HepG2 (cell line): ENCODE measurements around the gene SLC16A3. TPM values are rescaled to one million over a fixed set of nuclear protein-coding genes. Genes with fewer than 3 reads are reported as not detected.

ENCODE experiments used
- CEBPG ChIP-seq: IDR thresholded peaks from 2 replicates; pipeline ENCODE4 v1.6.1; 2016
- CENPX ChIP-seq: sonication (generic); formaldehyde crosslinking; IDR thresholded peaks from 2 replicates; pipeline ENCODE4 v1.9.0; 2021; ENCODE audit warnings: mild to moderate bottlenecking, missing genetic modification reagents, moderate library complexity
- CERS6 ChIP-seq: sonication (generic); formaldehyde crosslinking; IDR thresholded peaks from 2 replicates; pipeline ENCODE4 v1.5.0; 2020; ENCODE audit warnings: missing genetic modification reagents
- RAD51 ChIP-seq: fragments of 450-650 bp; IDR thresholded peaks from 2 replicates; pipeline ENCODE4 v1.6.1; 2016; ENCODE audit warnings: borderline replicate concordance
- SAP130 ChIP-seq: IDR thresholded peaks from 2 replicates; pipeline ENCODE4 v1.6.1; 2016; ENCODE audit warnings: low read depth
- SIN3A ChIP-seq: IDR thresholded peaks from 2 replicates; pipeline ENCODE4 v1.6.1; 2011; ENCODE audit warnings: low read depth, mild to moderate bottlenecking, control low read depth, low read length, borderline replicate concordance
- SNRNP70 ChIP-seq: fragments of 200-400 bp; formaldehyde crosslinking; IDR thresholded peaks from 2 replicates; pipeline ENCODE4 v1.6.1; 2017; ENCODE audit warnings: mild to moderate bottlenecking, low read depth, low read length, moderate library complexity
- SRF ChIP-seq: IDR thresholded peaks from 2 replicates; pipeline ENCODE4 v1.6.1; 2011; ENCODE audit warnings: mild to moderate bottlenecking, low read depth, low read length, moderate library complexity
- STAG1 ChIP-seq: sonication (generic); formaldehyde crosslinking; IDR thresholded peaks from 2 replicates; pipeline ENCODE4 v1.4.0; 2020; ENCODE audit warnings: missing genetic modification reagents
- TBX2 ChIP-seq: sonication (generic); formaldehyde crosslinking; IDR thresholded peaks from 2 replicates; pipeline ENCODE4 v1.5.0; 2020; ENCODE audit warnings: missing genetic modification reagents, mild to moderate bottlenecking, borderline replicate concordance
- TGIF2 ChIP-seq: IDR thresholded peaks from 2 replicates; pipeline ENCODE4 v1.6.1; 2016; ENCODE audit warnings: control low read depth, missing compliant biosample characterization
- ZBTB7A ChIP-seq: sonication (generic); formaldehyde crosslinking; IDR thresholded peaks from 2 replicates; pipeline ENCODE4 v1.8.0; 2022; ENCODE audit warnings: mild to moderate bottlenecking, missing genetic modification reagents
- ZFP82 ChIP-seq: sonication (generic); formaldehyde crosslinking; IDR thresholded peaks from 2 replicates; pipeline ENCODE4 v1.5.1; 2020; ENCODE audit warnings: mild to moderate bottlenecking, missing genetic modification reagents, borderline replicate concordance
- ZFP90 ChIP-seq: sonication (generic); formaldehyde crosslinking; IDR thresholded peaks from 2 replicates; pipeline ENCODE4 v1.8.0; 2022; ENCODE audit warnings: missing genetic modification reagents, mild to moderate bottlenecking, inconsistent platforms, borderline replicate concordance
- ZNF484 ChIP-seq: sonication (generic); formaldehyde crosslinking; IDR thresholded peaks from 2 replicates; pipeline ENCODE4 v1.5.1; 2020; ENCODE audit warnings: mild to moderate bottlenecking, low read depth, missing genetic modification reagents, borderline replicate concordance
- ZSCAN21 ChIP-seq: sonication (generic); formaldehyde crosslinking; IDR thresholded peaks from 2 replicates; pipeline ENCODE4 v1.8.0; 2022; ENCODE audit warnings: mild to moderate bottlenecking, missing genetic modification reagents, moderate library complexity, borderline replicate concordance
- ZUFSP ChIP-seq: sonication (generic); formaldehyde crosslinking; IDR thresholded peaks from 2 replicates; pipeline ENCODE4 v1.9.0; 2021; ENCODE audit warnings: missing genetic modification reagents, mild to moderate bottlenecking, borderline replicate concordance
- polyA plus RNA-seq, 8 experiments: library from polyadenylated mRNA; depleted of rRNA in 3 of 8; stranded (reverse) in 7 of 8; unstranded in 1 of 8; fragments of >200 nt; fragmentation: Illumina TruSeq in 4 of 8; extraction: Trizol in 4 of 8; gene quantifications; 2 replicates each; pipeline versions ENCODE4 v1.2.1 to v1.2.3, GENCODE V29; 2011 to 2016; ENCODE audit warnings: low read depth in 4 of 8, missing spikeins in 1 of 8, mixed read lengths in 1 of 8; ENCODE audit not compliant: insufficient read depth in 1 of 8
- total RNA-seq, 5 experiments: library from RNA; depleted of rRNA; stranded (reverse); fragments of >200 nt; fragmentation: Illumina TruSeq; extraction: Trizol; gene quantifications; 2 replicates each; pipeline ENCODE4 v1.2.3, GENCODE V29; 2016; ENCODE audit warnings: low read depth in 1 of 5
- TF ChIP-seq, protein P1 (sequence below): IDR thresholded peaks from 2 replicates; pipeline ENCODE4 v1.6.1; 2012; ENCODE audit warnings: inconsistent platforms
- TF ChIP-seq, protein P2 (sequence below): sonication (generic); formaldehyde crosslinking; IDR thresholded peaks from 2 replicates; pipeline ENCODE4 v1.5.1; 2020; ENCODE audit warnings: missing genetic modification reagents, mild to moderate bottlenecking, borderline replicate concordance
- TF ChIP-seq, protein P3 (sequence below): sonication (generic); formaldehyde crosslinking; IDR thresholded peaks from 2 replicates; pipeline ENCODE4 v1.5.0; 2020; ENCODE audit warnings: mild to moderate bottlenecking, missing genetic modification reagents, borderline replicate concordance

Gene SLC16A3
- total and polyA plus RNA-seq, 2 of the 13 experiments (the other 11 are each of a cell fraction or from before 2014, with no cell fraction given): 242 to 349 TPM

GRCh38 chr17:82229698-82230608 is 1.1 kb downstream of the SLC16A3 start (continued):
- no peak; the same call in 1 of the 2 replicates for TF ChIP-seq ZFP90 (CRISPR knock-in tag)
- TF ChIP-seq, protein P1, sequence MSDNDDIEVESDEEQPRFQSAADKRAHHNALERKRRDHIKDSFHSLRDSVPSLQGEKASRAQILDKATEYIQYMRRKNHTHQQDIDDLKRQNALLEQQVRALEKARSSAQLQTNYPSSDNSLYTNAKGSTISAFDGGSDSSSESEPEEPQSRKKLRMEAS: peak; percentile 87
- TF ChIP-seq TGIF2: 0 out of 2 replicates have a peak, but pooled peaks have one; percentile 65
- TF ChIP-seq RAD51: no peak
- no peak; the same call in 1 of the 2 replicates for TF ChIP-seq ZNF484 (CRISPR knock-in tag)
- TF ChIP-seq STAG1 (CRISPR knock-in tag): no peak
- no peak for TF ChIP-seq CENPX (CRISPR knock-in tag)
- peak; percentile 93 for TF ChIP-seq ZSCAN21 (CRISPR knock-in tag)
- peak; percentile 54; the same call in 1 of the 2 replicates for TF ChIP-seq SIN3A
- no peak; the same call in 1 of the 2 replicates for TF ChIP-seq ZFP82 (CRISPR knock-in tag)
- peak; percentile 60 for TF ChIP-seq SAP130
- no peak for TF ChIP-seq ZUFSP (CRISPR knock-in tag)
- no peak for TF ChIP-seq CEBPG (CRISPR knock-in tag)
- TF ChIP-seq, protein P2, sequence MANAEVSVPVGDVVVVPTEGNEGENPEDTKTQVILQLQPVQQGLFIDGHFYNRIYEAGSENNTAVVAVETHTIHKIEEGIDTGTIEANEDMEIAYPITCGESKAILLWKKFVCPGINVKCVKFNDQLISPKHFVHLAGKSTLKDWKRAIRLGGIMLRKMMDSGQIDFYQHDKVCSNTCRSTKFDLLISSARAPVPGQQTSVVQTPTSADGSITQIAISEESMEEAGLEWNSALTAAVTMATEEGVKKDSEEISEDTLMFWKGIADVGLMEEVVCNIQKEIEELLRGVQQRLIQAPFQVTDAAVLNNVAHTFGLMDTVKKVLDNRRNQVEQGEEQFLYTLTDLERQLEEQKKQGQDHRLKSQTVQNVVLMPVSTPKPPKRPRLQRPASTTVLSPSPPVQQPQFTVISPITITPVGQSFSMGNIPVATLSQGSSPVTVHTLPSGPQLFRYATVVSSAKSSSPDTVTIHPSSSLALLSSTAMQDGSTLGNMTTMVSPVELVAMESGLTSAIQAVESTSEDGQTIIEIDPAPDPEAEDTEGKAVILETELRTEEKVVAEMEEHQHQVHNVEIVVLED (CRISPR knock-in tag): no peak
- no peak for TF ChIP-seq CERS6 (CRISPR knock-in tag)
- no peak for TF ChIP-seq SRF
- peak; percentile 48; the same call in 1 of the 2 replicates for TF ChIP-seq TBX2 (CRISPR knock-in tag)
- no peak for TF ChIP-seq SNRNP70
- TF ChIP-seq, protein P3, sequence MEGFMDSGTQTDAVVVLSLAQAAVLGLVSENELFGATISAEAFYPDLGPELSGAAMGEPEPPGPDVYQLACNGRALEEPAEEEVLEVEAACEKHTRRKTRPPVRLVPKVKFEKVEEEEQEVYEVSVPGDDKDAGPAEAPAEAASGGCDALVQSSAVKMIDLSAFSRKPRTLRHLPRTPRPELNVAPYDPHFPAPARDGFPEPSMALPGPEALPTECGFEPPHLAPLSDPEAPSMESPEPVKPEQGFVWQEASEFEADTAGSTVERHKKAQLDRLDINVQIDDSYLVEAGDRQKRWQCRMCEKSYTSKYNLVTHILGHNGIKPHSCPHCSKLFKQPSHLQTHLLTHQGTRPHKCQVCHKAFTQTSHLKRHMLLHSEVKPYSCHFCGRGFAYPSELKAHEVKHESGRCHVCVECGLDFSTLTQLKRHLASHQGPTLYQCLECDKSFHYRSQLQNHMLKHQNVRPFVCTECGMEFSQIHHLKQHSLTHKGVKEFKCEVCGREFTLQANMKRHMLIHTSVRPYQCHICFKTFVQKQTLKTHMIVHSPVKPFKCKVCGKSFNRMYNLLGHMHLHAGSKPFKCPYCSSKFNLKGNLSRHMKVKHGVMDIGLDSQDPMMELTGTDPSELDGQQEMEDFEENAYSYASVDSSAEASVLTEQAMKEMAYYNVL (CRISPR knock-in tag): peak; percentile 30; the same call in 1 of the 2 replicates
- no peak; the same call in 1 of the 2 replicates for TF ChIP-seq ZBTB7A (CRISPR knock-in tag)
